Uterus (tissue), 4 donors: ENCODE measurements around the gene KLHL41. TPM values are rescaled to one million over a fixed set of nuclear protein-coding genes. Genes with fewer than 3 reads are reported as not detected.

Experiments
- total RNA-seq, 4 donors: library from RNA; depleted of rRNA in 3 of 4; stranded (reverse); fragments of >200 nt in 3 of 4; gene quantifications; one replicate each; pipeline versions ENCODE4 v1.1.0 to v1.2.4, GENCODE V29; 2014 to 2023
- donor health status: DM: yes; HTN: yes; CAD: no.

The KLHL41 gene
- total RNA-seq, 4 donors from 2014 or later = 0.77 to 4.4 (median 3.5) TPM; not detected in 1

Other genes starting within 250 kb of the KLHL41 start
- under 1 TPM in 3 of 4 donors, not detected in 1; under 0.01 to 0.35 (median 0.06) TPM for gene LRP2, start 147.2 kb upstream of the KLHL41 start, total RNA-seq
- gene BBS5, start 30.2 kb upstream of the KLHL41 start, total RNA-seq = 10 to 100 TPM in 3 of 4 donors, 1 to 10 TPM in 1; 2.6 to 24.7 (median 19.7) TPM
- gene FASTKD1, start 64.2 kb downstream of the KLHL41 start, total RNA-seq = 10 to 100 TPM in 3 of 4 donors, 1 to 10 TPM in 1; 9.4 to 35.9 (median 19.5) TPM
- 10 to 100 TPM; 24.3 to 83.4 (median 59.0) TPM for gene PPIG, start 74.6 kb downstream of the KLHL41 start, total RNA-seq
- 1 to 10 TPM in 1 of 4 donors, under 1 TPM in 1, not detected in 2; 0.64 to 3.3 TPM for gene CFAP210, start 184.7 kb downstream of the KLHL41 start, total RNA-seq
- gene PHOSPHO2, start 184.8 kb downstream of the KLHL41 start, total RNA-seq = 10 to 100 TPM in 1 of 4 donors, 1 to 10 TPM in 3; 6.1 to 10.5 (median 7.5) TPM
- 10 to 100 TPM; 15.3 to 55.1 (median 47.3) TPM for gene KLHL23, start 224.1 kb downstream of the KLHL41 start, total RNA-seq